GM21825 (cell line): ENCODE data around the gene TRAF2.

ENCODE experiments used
- ATAC-seq: cut with Tn5 transposase; IDR thresholded peaks from one replicate; pipeline ENCODE4 v1.9.1; 2021; ENCODE audit warnings: mild to moderate bottlenecking, moderate library complexity; ENCODE audit not compliant: unreplicated experiment

The TRAF2 gene

DNA sequence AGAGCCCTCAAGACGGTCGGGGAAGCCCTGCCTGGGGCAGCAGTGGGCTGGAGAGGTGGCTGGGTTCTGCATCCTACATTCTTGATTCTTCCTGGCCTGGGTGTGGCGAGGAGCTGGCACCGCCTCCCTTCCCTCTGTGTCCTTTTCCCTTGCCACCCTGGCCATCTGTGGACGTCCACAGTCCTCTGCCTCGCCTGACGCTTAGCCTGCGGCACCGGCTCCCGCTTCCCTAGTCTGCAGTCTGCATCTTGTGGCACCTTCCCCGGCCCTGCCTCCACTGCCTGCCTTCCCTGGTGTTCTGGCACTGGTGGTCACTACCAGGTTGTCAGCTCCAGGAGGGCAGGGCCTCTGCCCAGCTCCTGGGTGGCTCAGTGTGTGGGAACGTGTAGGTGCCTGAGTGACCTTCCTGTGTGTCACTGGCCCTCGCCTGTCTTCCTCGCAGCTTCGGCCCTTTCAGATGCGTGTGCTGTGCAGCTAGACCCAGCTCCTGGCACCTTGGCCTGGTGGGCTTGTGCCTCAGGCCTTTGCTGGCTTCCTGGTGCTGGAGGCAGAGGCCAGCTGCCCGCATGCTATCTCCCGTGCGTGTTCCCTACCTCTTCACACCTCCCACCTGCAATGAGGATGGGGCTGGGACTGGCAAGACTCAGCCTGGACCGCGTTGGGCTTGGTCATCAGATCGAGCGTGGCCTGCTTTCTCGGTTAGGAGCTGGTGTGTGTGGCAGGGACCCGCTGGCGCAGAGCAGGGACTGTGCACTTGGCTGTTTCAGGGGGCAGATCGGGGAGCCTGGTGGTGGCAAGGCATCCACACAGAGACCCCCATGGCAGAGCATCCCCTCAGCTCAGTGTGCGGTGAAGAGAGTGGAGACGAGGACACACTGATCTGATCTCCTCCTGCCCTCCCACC is 20.9 kb downstream of the TRAF2 start:
- no peak for ATAC-seq

DNA sequence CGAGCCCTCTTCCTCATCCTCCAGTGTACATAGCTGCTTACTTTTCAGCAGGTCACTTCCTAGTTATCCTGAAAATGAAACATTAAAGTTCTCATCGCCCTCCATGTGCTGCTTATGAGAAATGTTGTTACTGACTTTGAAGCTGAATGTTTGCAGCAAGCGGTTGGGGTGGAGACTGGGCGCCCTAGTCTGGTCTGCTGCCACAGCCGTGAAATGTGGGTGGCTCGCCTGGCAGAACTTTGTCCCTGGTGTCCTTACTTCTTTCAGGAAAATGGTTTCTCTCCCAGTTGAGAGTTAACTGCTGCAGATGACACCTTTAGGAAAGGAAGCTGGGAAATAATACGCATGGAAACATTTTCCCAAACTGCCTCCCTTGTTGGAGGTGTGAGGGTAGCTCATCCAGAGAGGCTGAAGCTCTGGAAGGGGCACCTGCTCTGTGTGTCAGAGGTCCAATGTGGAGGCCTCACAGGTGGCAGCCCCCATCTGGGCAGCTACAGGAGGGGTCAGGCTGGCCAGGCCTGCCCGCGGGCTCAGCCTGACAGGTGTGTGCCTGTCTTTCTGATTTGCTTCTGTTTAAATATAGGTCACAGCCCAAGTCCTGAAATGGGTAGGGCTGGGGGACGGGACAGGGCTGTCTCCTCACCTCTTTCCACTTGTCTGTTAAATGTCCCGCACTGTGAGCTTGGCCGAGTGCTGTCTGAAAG is 24.0 kb downstream of the TRAF2 start:
- ATAC-seq, result no peak

DNA sequence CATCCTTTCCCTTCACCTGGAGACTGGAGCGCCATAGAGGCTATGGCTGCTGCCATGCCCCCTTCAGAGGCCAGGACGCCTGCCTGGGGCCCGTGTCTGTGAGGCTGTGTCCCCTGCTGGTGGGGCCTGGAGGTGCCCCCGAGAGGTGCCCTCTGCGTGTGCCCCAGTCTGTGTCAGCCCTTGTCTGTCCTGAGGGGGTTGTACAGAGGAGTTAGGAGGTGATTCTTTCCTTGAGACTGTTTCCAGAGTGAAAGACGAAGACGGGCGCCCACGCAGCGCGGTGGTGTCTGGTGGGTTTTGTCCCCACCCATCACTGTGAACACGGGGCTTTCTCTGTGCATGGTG is 24.6 kb downstream of the TRAF2 start:
- no peak for ATAC-seq

DNA sequence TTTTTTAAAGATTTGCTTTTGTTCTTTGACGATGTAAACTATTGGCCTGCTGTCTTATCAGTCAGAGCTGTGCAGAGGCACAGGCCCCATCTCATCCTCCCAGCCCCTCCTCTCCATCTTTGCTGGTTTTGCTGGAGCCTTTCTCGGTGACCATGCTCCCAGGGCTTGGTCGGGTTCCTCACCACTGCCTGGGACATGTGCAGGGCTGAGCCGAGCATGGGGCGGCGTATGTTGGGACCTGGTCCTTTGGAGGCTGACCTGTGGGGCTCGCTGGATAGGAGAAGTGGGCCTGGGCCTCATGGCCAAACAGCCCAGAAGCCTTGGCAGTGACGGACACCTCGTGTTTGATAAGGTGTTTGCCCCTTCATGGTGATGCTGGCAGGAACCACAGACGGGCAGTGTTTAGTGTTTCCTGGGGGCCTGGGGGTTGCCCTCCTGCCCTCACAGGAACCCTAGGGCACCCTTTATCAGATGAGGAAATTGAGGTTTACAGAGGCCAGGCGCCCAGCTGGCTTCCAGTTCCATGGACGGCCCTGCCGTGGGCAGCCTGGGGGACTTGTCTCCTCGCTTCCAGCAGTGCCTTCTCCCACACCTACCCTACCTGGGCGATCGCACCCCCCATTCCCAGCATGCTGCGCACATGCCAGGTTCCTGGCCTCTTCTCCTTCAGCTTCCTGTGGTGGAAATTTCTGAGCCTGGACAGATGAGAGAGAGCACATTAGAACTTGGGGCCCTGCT is 27.6 kb downstream of the TRAF2 start:
- ATAC-seq, result no peak

DNA sequence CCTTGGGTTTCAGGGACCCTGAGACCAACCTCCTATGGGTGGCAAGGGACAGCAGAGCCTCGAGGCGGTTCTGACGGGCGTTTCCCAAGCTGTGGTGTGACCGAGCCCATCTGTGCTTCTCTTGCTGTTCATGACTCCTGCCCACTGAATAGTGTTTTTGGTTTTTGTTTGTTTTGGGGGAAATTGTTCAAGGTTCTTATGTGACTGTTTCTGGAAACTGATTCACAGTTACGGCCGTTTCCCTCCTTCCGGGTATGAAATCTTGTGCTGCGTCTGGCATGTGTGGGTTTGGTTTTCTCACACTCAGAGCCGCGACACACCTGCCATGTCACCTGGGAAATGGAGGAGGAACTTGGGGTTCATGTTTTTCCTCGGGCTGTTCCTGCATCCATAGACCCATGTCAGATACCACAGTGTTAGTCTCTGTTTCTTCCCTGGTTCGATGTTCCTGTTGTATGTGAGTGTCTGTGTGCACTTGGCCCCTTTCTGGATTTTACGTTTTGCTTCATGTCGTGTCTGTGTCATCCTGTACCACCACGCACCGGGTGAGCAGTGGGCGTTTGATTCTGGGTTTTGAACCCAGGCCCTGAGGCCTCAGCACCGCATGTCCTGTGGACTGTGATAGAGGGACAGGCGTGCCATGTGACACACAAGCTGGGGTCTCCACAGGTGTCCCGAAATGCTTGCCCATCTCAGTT is 29.5 kb downstream of the TRAF2 start:
- no peak for ATAC-seq

DNA sequence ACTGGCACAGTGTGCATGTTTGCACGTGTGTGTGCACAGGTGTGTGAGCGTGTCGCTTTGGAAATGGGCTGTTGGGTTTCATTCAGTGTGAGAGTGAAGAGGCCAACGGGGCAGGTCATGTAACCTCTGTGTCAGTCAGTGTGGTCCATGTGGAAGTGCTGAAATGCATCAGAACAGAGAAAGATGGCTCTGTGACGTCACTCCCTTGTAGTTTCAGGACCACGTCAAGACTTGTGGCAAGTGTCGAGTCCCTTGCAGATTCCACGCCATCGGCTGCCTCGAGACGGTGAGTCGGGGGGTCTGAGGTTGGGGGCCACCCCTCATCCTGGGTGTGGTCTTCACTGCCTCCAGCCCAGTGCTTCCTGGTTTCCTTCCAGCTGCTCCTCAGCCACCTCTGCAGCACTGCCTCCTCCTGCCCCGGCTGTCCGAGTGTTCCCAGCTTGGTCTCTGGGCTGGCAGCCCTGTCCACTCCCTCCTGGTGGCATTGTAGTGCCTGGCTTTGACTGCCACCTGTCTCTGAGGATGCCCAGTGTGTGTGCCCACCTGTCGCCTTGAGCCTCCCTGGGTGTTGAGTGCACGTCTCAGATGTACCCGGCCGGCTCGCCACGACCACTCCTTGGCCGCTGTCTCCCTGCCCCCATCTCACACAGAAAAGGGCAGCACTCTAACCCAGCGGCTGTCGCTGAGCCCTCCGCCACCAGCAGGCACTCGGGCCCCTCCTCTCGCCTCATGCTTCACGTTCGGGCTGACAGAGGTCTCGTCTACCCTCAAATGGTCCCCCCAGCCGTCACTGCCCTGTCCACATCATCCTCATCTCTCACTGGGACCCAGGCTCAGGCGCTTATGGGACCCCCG is 30.2 kb downstream of the TRAF2 start:
- ATAC-seq, result no peak

DNA sequence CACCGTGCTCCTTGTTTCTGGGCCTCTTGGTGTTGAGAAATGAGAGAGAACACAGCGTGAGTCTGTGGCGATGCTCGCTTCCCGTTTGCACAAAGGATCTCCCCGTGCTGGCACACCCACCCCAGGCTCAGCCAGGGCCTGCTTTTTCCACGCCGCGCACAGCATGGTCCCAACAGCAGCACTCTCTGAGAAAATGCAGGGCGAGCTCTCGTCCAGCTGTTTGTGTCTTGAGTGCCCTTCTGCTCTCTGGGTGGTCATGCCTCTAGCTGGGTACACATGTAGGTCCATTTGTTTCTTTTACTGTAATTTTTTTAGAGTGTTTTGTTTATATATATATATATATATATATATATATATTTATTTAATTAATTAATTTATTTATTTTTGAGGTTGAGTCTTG is 31.6 kb downstream of the TRAF2 start:
- no peak for ATAC-seq

DNA sequence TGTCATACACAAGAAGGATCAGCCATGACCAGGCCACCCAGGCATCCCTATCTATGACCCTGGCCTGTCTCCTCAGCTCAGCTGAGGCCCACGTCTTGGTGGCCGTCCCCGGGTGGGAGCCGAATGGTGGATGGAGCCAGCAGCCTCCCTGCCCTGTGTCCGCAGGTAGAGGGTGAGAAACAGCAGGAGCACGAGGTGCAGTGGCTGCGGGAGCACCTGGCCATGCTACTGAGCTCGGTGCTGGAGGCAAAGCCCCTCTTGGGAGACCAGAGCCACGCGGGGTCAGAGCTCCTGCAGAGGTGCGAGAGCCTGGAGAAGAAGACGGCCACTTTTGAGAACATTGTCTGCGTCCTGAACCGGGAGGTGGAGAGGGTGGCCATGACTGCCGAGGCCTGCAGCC is 33.8 kb downstream of the TRAF2 start:
- ATAC-seq, result no peak

DNA sequence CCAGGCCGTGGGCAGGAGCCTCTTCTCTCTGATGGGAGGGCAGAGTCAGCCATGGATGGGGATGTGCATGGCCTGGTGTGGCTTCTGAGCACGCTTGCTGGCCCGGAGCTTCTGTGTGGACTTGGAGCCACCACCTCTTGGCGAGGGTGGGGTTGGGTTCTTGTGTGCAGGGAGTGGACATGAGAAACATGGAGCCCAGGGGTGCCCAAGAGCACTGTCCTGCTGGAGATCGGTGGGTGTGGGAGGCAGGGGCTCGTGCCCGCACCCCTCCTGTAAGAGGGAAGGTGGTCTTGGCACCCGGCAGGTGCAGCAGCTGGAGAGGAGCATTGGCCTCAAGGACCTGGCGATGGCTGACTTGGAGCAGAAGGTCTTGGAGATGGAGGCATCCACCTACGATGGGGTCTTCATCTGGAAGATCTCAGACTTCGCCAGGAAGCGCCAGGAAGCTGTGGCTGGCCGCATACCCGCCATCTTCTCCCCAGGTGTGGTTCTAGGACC is 34.5 kb downstream of the TRAF2 start:
- no peak for ATAC-seq

DNA sequence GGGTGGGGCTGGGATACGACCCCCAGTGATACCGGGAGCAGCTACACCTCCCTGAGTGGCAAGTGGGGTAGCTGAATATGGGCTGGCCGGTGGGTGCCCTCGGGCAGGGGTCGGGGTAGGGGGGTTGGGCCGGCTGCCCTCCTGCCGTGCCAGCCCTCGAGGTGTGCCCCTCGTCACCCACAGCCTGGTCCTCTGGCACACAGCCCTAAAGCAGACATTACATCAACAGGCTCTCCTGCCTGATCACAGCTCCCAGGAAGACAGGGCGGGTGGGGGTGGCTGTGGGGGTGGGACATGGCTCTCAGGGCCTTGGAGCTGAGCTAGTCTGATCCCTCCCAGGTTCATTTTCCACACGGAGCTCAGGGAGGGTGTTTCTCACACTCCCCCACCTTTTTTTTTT is 35.0 kb downstream of the TRAF2 start:
- no peak for ATAC-seq

DNA sequence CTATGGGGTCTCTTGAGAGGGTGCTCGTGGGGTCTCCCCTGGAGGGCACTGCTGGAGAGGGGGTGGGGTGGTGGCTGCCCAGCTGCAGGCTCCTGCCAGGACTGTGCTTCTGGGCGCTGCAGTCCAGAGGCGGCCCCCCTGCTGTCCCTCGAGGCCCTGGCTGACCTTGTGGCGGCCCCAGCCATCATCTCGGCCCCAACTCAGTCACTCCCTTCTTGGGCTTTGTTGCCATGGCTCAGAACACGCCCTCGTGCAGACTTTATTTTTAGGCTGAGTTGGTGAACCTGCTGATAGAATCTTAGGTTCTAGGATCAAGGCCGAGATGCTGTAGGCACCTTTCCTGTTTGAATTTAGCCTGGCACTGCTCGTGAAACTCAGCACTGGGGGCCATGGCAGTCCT is 35.4 kb downstream of the TRAF2 start:
- no peak for ATAC-seq

DNA sequence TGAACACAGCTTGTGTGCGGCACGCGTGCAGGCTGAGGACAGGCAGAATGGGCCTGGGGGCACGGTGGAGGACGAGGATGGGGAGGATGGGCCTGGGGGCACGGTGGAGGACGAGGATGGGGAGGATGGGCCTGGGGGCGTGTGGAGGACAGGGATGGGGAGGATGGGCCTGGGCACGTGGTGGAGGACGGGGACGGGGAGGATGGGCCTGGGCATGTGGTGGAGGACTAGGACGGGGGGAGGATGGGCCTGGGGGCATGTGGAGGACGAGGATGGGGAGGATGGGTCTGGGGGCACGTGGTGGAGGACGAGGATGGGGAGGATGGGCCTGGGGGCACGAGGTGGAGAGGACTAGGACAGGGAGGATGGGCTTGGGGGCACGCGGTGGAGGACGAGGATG is 36.2 kb downstream of the TRAF2 start:
- no peak for ATAC-seq

DNA sequence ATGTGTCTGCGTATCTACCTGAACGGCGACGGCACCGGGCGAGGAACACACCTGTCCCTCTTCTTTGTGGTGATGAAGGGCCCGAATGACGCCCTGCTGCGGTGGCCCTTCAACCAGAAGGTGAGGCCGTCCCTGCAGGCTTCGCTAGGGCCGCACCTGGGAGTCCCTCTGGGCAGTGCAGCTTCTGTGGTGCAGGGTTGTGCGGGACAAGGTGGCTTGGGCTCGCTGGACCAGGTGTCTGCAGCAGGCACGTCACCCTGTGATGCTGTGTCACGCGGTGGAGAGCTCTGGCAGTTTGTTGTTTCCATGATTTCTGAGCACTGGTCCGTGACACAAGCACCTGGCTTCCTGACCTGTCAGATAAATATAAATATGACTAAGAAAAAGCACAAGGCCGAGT is 37.6 kb downstream of the TRAF2 start:
- no peak for ATAC-seq

DNA sequence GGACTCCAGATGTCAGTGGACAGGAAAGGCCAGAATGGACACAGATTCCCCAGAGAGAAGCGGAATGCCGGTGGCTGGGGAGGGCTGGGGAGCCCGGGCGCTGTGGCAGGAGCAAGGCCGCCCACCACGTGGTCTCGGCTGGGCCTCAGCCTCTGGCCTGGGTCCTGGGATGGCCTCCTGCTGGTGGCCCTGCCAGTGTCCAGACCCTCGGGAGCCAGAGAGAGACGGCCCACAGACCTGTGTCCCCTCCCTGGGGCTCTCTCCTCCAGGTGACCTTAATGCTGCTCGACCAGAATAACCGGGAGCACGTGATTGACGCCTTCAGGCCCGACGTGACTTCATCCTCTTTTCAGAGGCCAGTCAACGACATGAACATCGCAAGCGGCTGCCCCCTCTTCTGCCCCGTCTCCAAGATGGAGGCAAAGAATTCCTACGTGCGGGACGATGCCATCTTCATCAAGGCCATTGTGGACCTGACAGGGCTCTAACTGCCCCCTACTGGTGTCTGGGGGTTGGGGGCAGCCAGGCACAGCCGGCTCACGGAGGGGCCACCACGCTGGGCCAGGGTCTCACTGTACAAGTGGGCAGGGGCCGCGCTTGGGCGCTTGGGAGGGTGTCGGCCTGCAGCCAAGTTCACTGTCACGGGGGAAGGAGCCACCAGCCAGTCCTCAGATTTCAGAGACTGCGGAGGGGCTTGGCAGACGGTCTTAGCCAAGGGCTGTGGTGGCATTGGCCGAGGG is 39.3 kb downstream of the TRAF2 start:
- no peak for ATAC-seq

DNA sequence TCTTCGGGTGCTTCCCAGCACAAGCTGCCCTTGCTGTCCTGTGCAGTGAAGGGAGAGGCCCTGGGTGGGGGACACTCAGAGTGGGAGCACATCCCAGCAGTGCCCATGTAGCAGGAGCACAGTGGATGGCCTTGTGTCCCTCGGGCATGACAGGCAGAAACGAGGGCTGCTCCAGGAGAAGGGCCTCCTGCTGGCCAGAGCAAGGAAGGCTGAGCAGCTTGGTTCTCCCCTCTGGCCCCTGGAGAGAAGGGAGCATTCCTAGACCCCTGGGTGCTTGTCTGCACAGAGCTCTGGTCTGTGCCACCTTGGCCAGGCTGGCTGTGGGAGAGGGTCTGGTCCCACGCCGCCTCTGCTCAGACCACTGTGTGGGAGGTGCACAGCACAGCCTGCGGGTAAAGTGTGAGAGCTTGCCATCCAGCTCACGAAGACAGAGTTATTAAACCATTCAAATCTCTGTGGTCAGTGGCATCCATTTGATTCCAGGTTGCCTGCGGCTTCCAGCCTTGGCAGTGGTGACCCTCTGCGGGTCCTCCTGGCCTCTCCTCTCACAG is 39.9 kb downstream of the TRAF2 start:
- no peak for ATAC-seq

DNA sequence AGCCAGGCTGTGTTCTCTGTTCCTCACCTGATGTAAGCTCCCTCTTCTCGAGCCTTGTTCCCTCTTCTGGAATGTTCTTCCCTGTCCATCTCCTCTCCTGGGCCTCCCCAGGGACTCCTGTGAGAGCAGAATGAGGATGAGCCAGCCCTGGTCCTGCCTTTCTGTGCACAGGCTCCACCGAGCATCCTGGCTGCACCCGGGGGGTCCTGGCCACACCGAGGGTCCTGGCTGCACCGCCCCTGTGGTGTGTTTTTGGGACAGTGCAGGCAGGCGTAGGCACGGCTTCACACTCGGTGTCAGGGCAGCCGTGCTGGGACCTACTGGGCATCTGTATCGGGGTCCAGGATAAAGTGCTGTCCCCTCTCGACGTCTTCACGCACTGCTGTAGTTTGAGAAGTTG is 40.4 kb downstream of the TRAF2 start:
- no peak for ATAC-seq

DNA sequence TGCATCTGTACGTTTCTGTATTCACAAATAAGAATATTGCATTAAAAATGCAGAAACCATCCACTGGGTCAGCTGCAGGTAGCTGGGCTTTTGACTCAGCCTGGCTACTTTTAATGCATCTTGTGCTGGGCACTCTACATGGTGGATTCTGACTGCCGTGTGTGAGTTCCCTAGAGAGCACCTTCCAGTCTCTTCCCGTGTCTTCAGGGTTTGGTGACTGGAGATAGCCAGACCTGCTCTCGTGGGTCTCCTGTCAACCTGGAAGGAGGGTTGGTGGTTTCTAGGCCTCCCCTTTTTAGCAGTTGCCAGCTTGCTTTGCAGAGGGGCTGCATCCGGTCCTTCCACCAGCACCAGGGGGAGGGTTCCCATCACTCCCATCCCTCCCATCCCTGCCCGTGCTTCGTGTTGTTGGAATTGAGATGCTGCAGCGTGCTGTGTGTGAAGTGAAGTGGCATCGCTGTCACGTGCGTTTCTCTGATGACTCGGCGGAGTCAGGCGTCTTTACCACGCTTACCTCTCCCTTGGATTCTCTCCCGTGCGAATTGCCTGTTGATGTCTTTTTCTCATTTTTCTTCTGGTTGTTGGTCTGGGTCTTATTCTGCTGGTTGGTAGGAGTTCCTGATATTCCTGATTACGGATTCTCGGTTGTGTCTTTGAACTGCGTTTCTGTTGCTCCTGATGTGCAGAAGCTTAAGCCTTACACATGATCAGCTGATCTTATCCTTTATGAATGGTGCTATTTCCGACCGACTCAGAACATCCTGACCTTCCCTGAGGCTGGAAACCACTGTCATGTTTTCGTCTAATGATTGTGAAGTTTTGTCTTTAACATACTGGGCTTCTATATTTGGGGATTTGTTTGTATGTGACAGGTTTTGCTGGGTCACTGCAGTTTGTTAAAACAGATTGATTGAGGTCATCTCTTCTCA is 41.3 kb downstream of the TRAF2 start:
- no peak for ATAC-seq

DNA sequence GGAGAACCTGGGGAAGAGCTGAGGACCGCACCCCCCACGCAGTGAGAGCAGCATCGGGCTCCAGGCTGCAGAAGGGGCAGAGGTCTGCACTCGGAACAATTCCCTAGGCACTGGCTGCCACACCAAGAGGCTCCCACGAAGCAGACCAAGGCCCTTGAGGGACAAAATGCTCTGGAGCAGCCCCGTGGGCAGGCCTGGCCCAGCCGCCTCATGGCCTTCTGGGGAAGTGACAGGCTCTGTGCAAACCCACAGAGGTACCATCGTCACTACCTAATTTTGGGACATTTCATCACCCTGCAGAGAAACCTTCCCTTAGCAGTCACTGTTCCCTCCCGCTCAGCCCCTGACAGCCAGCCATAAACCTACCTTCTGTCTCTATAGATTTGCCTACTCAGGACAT is 42.3 kb downstream of the TRAF2 start:
- no peak for ATAC-seq
